Measurements from ENCODE around the gene PRKN.

DNA sequence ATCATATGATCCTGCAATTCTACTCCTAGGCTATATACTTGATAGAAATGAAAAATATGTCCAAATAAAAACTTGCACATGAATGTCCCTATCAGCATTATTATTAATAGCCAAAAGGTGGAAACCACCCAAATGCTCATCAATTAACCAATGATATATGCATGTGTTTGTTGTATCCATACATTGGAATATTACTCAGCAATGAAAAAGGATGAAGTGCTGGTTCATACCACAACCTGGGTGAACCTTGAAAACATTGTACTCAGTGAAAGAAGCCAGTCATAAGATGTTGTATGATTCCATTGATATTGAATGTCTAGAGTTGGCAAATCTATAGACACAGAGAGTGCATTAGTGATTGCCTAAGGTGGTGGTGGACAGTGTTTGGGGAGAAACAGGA lies 267.6 kb downstream of the PRKN start:
- TF ChIP-seq, protein P1, sequence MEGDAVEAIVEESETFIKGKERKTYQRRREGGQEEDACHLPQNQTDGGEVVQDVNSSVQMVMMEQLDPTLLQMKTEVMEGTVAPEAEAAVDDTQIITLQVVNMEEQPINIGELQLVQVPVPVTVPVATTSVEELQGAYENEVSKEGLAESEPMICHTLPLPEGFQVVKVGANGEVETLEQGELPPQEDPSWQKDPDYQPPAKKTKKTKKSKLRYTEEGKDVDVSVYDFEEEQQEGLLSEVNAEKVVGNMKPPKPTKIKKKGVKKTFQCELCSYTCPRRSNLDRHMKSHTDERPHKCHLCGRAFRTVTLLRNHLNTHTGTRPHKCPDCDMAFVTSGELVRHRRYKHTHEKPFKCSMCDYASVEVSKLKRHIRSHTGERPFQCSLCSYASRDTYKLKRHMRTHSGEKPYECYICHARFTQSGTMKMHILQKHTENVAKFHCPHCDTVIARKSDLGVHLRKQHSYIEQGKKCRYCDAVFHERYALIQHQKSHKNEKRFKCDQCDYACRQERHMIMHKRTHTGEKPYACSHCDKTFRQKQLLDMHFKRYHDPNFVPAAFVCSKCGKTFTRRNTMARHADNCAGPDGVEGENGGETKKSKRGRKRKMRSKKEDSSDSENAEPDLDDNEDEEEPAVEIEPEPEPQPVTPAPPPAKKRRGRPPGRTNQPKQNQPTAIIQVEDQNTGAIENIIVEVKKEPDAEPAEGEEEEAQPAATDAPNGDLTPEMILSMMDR (IDR thresholded peaks at IDR 0.05; ENCODE audit: poor library complexity), result no peak
- TF ChIP-seq EZH2 (IDR thresholded peaks at IDR 0.05; ENCODE audit: borderline replicate concordance) (no peak), EZH2phosphoT487 (IDR thresholded peaks at IDR 0.05; ENCODE audit: low read depth, severe bottlenecking, unreplicated experiment) (no peak)
